Left renal cortex interstitium (tissue), 4 donors: ENCODE data around the gene U2AF1L4. TPM values are rescaled to one million over a fixed set of nuclear protein-coding genes. Genes with fewer than 3 reads are reported as not detected.

Experiments
- DNase-seq, 4 donors: peaks; one replicate each; pipeline ENCODE4 v3.0.0-alpha.2; 2013; ENCODE audit warnings: low read depth in 4 of 4, low spot score in 2 of 4, missing footprints in 1 of 4
- polyA plus RNA-seq, 4 donors: library from polyadenylated mRNA; unstranded; fragments of 120-200 nt; gene quantifications; one replicate each; pipeline ENCODE4 v1.2.1, GENCODE V29; 2013; ENCODE audit not compliant: insufficient read length in 4 of 4

Gene U2AF1L4
- polyA plus RNA-seq, 4 donors, result 15.7 to 21.8 (median 19.7) TPM

- DNase-seq, result no peak
These were observed 29.8 kb downstream of the U2AF1L4 start for GRCh38 chr19:35715355-35715809.

GRCh38 chr19:35714601-35715354, 30.4 kb downstream of the U2AF1L4 start:
- no peak for DNase-seq

GRCh38 chr19:35713904-35714495, 31.2 kb downstream of the U2AF1L4 start:
- DNase-seq, result no peak

GRCh38 chr19:35713506-35713850, 31.7 kb downstream of the U2AF1L4 start:
- DNase-seq, result no peak

GRCh38 chr19:35712567-35713505, 32.4 kb downstream of the U2AF1L4 start:
- no peak for DNase-seq

- DNase-seq, result no peak
These were observed 34.2 kb downstream of the U2AF1L4 start for GRCh38 chr19:35710784-35711723.

GRCh38 chr19:35708391-35708790, 36.8 kb downstream of the U2AF1L4 start:
- no peak for DNase-seq

GRCh38 chr19:35704218-35704617, 41.0 kb downstream of the U2AF1L4 start, which contains the start of gene ZBTB32:
Gene ZBTB32, plus strand, starts transcription at chr19:35704558. Its CDS starts 10,069 bp downstream, at chr19:35714627.
- DNase-seq, result peak in 1 of 4 donors; percentile 39

- DNase-seq, result no peak
These were observed 41.9 kb downstream of the U2AF1L4 start for GRCh38 chr19:35703343-35703742.

- DNase-seq, result peak; percentile 85 to 96 (median 88)
These were observed 42.8 kb downstream of the U2AF1L4 start for GRCh38 chr19:35702223-35703012.

- no peak for DNase-seq
These were observed 48.4 kb downstream of the U2AF1L4 start for GRCh38 chr19:35696835-35697234.

- DNase-seq, result no peak
These were observed 49.3 kb downstream of the U2AF1L4 start for GRCh38 chr19:35695895-35696422.

- DNase-seq, result peak in 3 of 4 donors; percentile 64 to 79 (median 65)
These were observed 51.2 kb downstream of the U2AF1L4 start for GRCh38 chr19:35693835-35694599.

- no peak for DNase-seq
These were observed 51.8 kb downstream of the U2AF1L4 start for GRCh38 chr19:35693422-35693821.
